Amygdala (tissue), 56 donors: ENCODE data around the gene MRM2.

ENCODE experiments used
- DNase-seq, 56 donors: peaks; one replicate each; lab custom pipeline; 2025; lab: John Stamatoyannopoulos, UW

The MRM2 gene

DNA sequence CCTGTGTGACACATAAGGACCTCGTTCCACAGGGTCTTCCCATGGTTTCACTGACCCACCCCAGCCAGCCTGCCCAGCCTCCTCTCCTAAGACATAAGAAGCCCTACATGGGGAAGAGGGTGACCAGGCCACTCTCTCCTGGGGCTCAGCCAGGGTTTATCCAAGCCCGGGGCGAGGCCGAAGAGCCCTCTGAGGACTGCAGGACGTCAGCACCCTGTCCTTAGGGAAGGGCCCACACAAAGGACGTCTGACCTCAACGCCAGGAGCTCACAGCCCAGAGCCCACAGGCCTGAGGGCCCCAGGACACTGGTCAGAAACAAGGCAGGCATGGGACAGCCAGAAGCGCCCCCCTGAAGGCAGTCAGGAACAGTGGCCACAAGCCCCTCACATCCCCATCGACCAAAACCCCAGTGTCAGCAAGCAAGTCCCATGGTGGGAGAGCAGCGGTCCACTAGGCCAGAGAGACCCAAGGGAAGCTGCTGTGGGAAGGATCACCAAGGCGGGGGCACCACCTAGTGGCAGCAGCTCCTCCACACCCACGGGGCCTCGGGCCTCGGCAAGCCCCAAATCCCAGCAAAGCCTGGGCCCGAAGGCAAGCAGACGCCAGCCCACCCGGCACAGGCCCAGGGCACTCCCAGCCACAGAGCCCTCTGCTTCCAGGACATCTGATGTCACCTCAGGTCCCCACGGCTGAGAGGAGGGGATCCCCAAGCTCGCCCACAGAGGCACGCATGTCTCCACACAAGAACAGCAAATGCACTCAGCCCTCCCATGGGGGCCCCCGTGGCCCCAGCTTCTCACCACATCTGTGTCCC is 32.7 kb downstream of the MRM2 start:
- peak in 54 of 56 donors; percentile 11 to 84 (median 57) for DNase-seq

DNA sequence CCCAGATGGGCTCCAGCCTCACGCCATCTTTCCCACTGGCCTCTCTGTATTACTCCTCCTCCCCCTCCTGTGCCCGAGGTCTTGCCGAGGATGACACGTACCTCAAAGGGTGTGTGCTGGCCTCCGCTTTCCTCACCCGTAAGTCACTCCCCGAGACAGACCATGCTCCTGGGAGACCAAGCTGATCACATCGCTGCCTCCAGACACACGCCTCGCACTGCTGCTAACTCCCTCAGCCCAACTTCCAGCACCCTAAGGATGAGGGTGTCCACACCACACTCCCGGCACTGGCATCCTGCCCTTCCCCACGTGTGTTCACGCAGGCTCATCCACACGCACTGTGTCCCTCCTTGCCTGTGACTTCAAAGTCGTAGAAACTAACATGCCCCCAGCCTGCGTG is 33.3 kb downstream of the MRM2 start:
- no peak for DNase-seq

DNA sequence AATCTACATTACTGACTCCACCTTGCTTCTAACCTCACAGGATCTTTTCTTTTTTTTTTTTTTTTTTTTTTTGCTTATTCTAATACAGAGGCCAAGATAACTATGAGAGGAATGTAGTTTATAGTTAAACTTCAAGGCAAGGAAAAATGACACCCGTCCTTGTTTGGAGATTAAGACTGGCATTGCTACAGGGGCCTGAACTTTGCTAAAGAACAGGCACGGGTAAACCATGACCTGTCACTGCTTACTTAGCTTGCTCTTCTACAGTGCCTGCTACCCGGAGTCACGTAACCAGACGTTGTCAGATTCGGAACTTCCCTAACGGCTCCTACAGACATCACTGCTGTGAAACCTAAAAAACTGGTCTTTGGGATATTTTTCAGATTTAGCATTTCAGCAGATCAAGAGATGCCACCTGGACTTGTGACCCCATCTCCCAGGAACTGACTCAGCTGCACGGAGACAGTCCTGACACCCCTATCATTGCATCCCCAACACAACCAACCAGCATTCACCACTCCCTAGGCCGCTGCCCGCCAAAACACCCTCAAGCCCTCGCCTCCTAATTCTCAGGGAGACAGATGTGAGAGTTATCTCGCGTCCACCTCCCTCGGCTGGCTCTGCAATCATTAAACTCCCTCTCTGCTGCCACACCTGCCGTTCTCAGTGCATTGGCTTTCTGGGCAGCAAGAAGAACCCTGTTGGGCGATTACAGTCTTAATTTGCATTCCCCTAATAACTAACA is 36.8 kb downstream of the MRM2 start:
- no peak for DNase-seq

DNA sequence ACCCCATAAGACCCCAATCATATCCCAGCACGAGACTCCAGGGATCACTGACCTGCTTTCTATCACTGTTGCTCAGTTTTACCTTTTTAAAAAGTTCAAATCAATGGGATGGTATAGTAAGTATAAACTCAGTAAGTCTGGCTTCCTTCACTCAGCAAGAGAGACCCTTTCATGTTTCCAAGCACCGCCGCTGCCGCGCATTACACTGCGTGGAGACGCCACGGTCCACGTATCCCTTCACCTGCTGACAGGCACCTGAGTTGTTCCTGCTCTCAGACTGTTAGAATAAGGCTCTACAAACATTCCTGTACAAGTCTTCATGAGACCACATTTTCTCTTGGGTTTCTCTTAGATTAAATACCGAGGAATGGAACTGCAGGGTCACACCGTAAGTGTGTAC is 37.6 kb downstream of the MRM2 start:
- DNase-seq: no peak

DNA sequence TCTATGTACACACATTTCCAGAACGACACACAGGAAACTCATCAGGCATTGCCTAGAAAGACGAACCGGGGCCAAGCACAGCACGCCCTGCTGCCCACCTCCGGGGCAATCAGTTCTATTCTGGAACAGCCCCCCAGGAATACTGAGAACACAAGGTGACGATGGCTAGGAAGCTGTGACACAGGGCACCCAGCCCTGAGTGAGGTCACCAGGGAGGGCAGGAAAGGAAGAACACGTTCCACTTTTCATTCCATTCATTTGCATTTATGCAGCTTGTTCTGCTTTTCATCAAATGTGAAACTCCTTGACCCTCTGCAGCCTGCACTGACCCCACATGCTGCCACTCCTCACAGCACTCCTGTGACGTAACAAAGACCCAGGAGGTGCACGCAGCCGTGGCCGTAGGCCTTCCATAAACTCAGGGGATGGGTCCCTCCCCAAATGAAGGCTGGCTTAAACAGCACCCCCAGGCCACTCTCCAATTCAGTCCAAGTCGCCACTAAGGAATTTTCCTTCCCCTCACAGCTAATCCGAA is 38.2 kb downstream of the MRM2 start:
- no peak for DNase-seq

DNA sequence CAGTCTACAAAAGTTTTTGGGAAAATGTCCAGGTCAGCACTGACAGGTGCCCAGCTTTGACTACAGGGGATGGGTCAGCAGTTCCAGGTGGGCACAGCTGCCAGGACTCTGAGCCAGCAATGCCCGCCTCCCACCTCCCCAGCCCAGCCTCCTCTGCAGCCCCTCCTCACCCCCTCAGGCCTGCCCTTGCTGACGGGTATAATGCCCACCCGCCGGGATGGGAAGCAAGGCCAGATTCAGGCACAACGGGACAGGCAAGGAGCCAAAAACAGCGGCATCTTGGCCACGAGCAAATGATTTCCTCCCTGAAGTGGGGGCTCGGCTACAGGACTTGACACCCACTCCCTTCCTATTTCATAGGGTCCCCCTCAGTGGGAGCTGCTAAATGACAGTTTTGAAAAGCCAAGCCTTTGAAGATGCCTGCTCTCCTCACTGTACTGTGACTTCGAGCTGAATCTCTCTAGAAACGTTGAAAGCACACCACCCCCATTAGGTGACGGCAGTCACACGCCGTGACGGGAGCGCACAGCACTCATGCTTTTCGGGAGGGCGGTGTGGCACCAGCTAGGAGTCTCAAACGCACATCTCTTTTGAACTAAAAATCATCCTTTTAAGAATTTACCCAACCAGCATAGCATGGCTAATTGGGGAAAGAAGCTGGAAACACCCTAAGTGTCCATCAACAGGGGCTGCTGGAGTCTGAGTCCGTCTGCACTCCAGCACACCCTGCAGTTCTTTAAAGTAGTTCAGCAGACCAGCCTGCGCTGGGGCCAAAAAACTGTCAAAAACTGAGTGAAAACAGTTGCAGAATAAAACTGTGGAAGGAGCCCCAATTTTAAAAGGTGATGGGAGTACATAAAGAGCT is 38.9 kb downstream of the MRM2 start:
- peak in 1 of 56 donors; percentile 10 for DNase-seq

DNA sequence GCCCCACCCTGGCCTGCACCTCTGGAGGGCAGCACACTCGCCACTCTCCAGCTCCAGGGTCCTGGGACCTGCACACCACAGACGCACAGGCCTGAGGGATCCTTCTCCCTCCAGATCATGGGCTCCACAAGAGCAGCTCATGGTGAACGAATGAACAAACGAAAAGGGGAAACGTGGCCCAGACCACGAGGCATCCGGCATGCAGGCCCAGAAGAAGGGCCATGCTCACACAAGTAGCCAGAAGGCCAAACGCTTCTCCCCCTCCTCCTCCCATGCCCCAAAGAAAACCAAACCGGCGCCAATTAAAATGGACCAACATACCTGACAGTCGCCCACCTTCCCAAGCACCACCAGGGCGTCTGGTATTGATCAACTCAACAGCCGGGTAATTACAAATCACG is 39.6 kb downstream of the MRM2 start:
- peak in 16 of 56 donors; percentile 6 to 47 (median 24) for DNase-seq

DNA sequence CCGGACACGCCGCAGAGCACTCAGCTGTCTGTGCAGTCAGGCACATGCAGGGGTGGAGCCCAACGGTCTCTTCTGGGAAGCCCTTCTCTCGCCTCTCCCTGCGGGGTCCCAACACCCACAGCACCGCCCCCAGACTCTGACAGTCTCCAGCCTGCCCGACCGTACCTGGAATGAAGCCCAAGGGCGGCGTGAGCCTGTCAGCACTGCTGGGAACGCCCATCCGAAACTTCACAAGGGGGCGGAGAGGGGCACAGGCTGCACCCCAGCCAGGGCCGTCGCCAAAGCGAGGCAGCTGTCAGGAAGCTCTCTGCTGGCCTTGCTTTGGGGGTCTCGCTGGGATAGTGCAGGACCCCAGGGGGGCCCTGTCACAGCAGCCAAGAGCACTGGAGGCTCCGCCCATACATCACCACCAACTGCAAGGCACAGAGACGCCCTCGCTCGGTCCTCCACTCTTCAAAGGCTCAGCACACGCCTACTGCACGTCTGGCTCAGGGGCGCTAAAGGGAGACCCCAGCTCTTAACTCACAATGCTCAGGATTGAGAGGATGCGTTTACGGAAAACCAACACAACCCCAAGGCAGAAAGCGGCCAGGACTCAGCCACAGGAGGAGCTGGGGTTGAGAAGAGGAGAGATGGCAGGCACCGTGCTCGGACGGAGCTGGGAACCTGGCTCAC is 40.2 kb downstream of the MRM2 start:
- no peak for DNase-seq

DNA sequence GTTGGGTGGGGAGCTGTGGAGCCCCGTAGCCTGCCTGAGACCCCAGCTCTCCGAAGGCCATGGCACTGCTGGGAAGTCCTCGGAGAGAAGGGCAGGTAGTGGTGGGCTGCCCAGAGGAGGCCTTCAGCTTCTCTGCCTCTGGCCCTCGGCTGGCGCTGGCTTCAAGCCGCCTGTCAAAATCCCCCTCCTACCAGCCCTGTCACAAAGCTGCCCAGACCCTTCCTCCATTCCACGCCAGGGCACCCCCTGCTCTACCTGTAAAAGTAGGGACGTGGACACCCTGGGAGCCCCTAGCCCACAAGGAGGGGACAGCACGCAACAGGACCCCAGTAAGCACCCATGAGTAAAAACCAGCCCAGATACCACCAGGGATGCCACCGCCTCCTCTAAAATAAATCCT is 40.9 kb downstream of the MRM2 start:
- no peak for DNase-seq

DNA sequence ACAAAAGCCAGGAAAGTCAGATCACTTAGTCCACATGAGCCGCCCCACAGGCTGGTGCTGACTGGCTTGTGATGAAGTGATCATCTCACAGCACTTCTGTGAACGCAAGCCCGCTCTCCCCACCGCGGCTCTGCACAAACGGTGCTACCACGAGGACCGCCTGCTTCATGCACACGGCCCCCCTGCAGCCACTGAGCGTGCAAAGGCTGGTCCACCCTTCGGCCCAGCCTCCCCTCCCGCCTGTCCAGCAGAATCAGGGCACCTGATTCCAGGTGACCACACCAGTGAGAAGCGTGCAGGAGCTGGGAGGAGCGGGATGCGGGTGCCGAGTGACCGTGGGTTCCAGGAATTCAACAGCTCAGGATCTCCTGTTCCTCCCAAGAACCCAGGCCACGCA is 41.4 kb downstream of the MRM2 start:
- DNase-seq: no peak

DNA sequence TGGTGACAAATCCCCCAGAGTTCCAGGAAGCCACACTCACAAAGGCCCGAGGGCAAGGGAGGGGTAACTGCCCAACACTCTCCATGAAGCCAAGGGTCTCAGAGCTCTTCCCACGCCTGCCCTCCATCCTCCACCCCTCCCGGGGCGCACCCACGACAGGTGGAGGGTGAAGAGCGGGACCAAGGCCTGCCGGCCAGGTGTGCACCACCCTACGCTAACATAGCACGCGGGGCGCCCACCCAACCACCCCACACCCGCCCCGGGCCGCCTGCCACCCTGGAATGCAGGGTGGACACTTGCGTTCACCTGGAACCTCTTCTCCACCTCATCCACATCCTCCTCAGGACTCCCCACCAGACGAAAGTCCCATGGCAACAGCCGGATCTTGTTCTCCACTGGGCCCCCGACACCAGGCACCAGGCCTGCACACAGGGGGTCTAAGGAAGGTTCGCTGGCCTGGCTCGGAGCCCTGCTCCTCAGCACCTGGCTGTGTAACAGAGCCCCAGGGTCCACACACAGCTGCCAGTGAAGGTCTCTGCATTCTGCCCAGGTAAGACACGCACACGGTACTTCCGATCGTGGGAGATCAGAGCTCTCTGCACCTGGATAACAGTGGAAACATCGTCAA is 41.9 kb downstream of the MRM2 start:
- no peak for DNase-seq

DNA sequence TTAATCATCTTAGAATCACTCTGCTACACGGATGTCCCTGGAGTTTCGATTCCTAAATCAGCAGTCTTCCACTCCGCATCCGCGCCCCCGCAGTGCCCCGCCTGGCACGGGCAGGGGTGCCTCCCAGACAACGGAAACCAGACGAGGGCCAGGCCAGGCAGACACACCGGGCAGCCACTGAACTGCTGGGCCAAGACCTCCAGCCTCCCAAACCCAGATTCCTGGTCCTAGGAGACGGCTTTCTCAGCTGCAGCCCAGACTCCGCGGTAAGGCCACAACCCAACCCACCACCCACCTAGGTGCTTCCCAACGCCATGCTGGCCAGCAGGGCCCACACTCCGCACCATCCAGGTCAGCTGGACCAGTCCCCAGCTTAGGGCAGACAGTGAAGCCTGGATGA is 42.5 kb downstream of the MRM2 start:
- DNase-seq: no peak

DNA sequence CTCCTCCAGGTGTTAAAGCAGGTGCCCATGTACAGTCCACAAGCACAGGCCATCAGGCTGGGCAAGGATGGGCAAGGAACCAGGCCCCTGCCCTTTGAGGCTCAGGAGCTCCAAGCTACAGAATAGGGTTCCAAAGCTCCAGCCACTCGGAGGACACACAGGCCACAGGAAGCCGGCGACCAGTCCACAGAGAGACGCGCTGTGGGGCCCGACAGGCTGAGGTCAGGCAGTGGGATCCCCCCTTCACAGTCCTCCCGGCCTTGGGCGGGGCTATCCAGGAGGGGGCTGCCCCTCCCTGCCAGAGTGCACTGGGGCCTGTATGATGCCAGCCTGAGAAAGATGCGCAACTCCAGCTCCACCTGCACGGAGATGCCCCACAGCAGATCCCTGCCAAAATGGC is 43.2 kb downstream of the MRM2 start:
- DNase-seq: no peak

DNA sequence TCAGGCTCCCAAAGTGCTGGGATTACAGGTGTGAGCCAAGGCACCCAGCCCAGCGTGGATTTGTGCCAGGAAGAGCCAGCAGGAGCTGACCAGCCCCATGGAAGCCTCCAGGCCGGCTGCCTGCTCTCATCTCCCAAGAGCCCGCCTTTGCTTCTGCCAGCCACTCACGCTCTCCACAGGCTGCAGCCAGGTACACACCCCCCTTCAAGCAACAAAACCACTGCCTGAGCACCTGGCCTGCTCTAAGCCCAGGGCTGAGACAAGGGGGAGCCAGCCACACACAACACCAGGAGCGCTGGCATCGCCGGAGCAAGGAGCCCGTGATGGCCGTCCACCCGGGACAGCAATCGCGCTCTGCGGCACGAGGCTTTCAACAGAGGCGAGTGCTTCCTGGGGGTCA is 43.8 kb downstream of the MRM2 start:
- no peak for DNase-seq

DNA sequence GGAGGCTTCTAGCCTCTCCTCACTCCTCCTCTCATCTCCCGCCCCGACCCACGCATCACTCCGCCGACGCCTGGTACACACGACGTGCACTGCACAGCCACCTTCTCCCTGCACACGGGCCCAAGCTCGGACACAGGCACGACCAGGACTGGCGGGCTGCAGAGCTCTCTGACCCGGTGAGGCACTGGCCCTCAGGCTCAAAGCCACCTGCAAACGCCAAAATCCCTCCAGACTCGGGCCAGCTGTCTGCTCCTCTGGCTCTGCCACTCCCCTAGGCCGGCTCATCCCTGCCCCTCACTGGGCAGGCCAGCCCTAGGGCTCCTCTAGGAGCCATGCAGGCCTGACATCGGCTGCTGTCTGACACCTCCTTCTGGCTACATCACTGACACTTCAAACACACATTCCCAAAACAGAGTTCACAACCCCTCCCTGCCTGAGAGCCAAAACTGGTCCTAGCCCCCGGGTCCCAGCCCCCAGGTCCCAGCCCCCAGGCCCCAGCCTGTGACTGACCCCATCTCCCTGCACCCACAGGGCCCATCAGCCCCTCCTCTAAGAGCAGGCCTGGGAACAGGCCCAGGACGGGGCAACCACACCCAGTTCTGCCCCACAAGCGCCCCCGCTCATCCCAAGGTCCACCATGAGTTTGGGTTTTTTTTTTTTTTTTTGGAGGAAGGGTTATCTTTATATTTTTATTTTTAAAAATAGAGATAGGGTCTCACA is 44.4 kb downstream of the MRM2 start:
- no peak for DNase-seq

DNA sequence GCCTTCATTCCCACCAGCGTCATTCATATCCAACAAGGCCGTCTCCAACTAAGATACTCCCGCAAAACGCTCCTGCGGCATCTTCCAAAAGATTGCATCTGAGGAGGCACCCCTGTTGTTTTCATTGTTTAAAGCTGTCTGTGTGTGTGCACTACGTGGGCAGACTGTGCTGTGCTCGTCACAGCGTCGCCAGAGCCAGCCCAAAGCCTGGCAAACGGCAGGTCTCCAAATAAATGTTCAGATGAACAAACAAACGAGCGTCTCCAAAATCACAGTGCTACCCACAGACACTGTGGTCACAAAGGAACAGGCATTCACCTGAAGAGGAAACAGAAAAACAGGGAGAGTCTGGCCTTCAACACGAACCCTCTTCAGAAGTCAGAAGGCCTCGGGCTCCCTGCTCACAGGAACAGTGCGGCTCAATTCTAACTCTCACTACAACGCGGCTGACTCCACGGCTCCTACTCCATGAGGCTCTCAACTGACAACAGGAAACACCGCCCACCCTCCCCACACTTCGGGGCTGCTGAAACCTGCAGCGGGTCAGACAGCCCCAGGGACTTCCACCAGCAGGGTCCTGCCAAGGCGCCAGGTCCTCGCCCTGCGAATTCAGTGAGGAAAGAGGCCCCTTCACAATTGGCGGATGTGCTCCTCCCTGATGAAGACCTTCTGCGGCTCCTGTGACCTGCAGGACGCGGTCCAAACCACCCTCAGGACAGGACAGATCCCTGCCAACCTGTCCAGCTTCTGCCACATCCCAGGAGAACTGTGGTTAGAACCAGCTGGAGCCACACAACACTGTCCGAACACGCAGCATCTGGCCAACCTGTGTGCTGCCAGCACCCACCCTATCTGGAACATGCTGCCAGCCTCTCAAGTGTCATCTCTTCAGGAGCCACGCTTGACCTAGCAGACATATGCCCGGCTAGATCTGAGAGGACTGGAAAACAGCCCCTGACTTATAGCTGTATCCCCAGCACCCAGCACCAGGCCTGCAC is 45.3 kb downstream of the MRM2 start:
- DNase-seq: peak in 1 of 56 donors; percentile 29

DNA sequence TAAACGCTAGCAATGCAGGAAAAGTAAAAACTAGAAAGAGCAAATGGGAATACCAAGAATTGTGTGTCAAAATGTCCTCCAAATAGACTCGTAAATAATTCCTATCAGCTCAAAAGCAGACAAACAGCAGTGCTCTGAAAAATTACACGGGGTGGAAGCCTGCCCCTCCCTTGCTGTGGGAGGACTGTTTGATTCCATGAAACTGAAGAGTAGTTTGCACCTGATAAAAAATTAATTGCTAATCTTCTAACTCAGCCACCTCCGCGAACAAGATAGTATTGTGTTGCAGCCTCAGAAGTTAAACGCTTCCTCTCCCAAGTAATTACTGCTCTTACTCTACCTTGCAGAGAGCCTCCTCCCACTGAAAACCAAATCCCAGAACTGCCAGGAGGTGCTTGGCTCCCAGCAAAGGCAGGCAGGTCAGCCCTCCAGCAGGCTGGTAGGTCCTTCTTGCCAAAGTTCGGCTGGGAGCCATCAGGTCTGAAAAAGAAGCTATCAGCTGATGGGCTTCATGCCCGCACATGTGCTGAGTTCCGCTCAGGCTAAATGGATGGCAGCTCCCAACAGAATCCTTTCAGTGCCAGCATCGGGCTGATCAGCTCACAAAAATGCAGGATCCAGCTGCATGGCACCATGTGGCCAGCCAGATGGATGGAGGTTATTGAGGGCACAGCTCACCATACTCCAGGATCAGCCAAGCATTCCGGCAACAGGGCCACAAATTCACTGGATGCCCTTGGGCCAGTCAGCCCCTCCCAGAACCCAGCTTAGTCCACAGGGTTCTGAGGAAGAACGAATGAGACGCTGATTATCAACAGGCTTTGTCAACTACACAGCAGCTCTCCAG is 46.4 kb downstream of the MRM2 start:
- DNase-seq: peak in 40 of 56 donors; percentile 13 to 77 (median 40)
